ENCODE results near the gene ZSCAN22. TPM values are rescaled to one million over a fixed set of nuclear protein-coding genes. Genes with fewer than 3 reads are reported as not detected.

The ZSCAN22 gene
- total and polyA plus RNA-seq, 2 experiments from 2014 or later, result 0.86 to 2.9 TPM

- Mint-ChIP-seq H3K4me1 (peaks cover 14% of the 10 kb centered on the region), H3K9me3 (no peaks in the 10 kb centered on the region), H3K4me3 (peak within 1 kb of the TSS; percentile 84), H3K27me3 (ENCODE audit: insufficient read depth, low read depth, poor library complexity) (peaks cover 24% of the 10 kb centered on the region), H3K27ac (peak within 1 kb of the TSS; percentile 85), H3K36me3 (ENCODE audit: low read depth) (no peaks in the 10 kb centered on the region; the same call in 2 of the 3 replicates)
- peaks cover 13% of the 10 kb centered on the region; the same call in 1 of the 2 replicates for H3K4me1 ChIP-seq (ENCODE audit: insufficient read depth)
- H3K27me3 ChIP-seq (ENCODE audit: insufficient read depth), result no peaks in the 10 kb centered on the region
- DNase-seq (ENCODE audit: low spot score) (peak; percentile 100), ATAC-seq (peak; percentile 90)
- no peaks in the 10 kb centered on the region for H3K9me2 ChIP-seq (ENCODE audit: insufficient read depth)
- H3K36me3 ChIP-seq (ENCODE audit: insufficient read depth), result no peaks in the 10 kb centered on the region
- peaks cover 7% of the 10 kb centered on the region; the same call in 1 of the 2 replicates for H3F3A ChIP-seq (replicated peaks; ENCODE audit: low read depth)
- H3K79me2 ChIP-seq (replicated peaks; ENCODE audit: insufficient read depth), result no peaks in the 10 kb centered on the region
- no peak within 1 kb of the TSS for H3K27ac ChIP-seq (ENCODE audit: low read depth)
- peak within 1 kb of the TSS; percentile 88 for H3K4me3 ChIP-seq
- peak within 1 kb of the TSS; percentile 95 for H2AFZ ChIP-seq
- H4K20me1 ChIP-seq (replicated peaks; ENCODE audit: insufficient read depth), result no peaks in the 10 kb centered on the region
- peak; percentile 64; the same call in 1 of the 2 replicates for TF ChIP-seq POLR2AphosphoS5 (IDR thresholded peaks at IDR 0.05; ENCODE audit: low read depth)
- TF ChIP-seq, protein P1, sequence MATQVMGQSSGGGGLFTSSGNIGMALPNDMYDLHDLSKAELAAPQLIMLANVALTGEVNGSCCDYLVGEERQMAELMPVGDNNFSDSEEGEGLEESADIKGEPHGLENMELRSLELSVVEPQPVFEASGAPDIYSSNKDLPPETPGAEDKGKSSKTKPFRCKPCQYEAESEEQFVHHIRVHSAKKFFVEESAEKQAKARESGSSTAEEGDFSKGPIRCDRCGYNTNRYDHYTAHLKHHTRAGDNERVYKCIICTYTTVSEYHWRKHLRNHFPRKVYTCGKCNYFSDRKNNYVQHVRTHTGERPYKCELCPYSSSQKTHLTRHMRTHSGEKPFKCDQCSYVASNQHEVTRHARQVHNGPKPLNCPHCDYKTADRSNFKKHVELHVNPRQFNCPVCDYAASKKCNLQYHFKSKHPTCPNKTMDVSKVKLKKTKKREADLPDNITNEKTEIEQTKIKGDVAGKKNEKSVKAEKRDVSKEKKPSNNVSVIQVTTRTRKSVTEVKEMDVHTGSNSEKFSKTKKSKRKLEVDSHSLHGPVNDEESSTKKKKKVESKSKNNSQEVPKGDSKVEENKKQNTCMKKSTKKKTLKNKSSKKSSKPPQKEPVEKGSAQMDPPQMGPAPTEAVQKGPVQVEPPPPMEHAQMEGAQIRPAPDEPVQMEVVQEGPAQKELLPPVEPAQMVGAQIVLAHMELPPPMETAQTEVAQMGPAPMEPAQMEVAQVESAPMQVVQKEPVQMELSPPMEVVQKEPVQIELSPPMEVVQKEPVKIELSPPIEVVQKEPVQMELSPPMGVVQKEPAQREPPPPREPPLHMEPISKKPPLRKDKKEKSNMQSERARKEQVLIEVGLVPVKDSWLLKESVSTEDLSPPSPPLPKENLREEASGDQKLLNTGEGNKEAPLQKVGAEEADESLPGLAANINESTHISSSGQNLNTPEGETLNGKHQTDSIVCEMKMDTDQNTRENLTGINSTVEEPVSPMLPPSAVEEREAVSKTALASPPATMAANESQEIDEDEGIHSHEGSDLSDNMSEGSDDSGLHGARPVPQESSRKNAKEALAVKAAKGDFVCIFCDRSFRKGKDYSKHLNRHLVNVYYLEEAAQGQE (IDR thresholded peaks at IDR 0.05; ENCODE audit: unreplicated experiment), result no peak
- no peak for TF ChIP-seq EZH2 (IDR thresholded peaks at IDR 0.05; ENCODE audit: low read depth, unreplicated experiment)
- no peak for TF ChIP-seq ZNF114 (CRISPR knock-in tag; IDR thresholded peaks at IDR 0.05)
- TF ChIP-seq EZH2phosphoT487 (IDR thresholded peaks at IDR 0.05; ENCODE audit: unreplicated experiment), result no peak
- peak; percentile 90 for TF ChIP-seq CREB1 (CRISPR knock-in tag; IDR thresholded peaks at IDR 0.05; ENCODE audit: low read depth)
- no peak for TF ChIP-seq CTCF (conservative IDR thresholded peaks at IDR 0.05; ENCODE audit: low read depth in 2 of 2)
- TF ChIP-seq, protein P2, sequence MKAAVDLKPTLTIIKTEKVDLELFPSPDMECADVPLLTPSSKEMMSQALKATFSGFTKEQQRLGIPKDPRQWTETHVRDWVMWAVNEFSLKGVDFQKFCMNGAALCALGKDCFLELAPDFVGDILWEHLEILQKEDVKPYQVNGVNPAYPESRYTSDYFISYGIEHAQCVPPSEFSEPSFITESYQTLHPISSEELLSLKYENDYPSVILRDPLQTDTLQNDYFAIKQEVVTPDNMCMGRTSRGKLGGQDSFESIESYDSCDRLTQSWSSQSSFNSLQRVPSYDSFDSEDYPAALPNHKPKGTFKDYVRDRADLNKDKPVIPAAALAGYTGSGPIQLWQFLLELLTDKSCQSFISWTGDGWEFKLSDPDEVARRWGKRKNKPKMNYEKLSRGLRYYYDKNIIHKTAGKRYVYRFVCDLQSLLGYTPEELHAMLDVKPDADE (IDR thresholded peaks at IDR 0.05), result peak; percentile 91
- no peak for TF ChIP-seq JUNB (IDR thresholded peaks at IDR 0.05; ENCODE audit: unreplicated experiment)
- TF ChIP-seq, protein P3, sequence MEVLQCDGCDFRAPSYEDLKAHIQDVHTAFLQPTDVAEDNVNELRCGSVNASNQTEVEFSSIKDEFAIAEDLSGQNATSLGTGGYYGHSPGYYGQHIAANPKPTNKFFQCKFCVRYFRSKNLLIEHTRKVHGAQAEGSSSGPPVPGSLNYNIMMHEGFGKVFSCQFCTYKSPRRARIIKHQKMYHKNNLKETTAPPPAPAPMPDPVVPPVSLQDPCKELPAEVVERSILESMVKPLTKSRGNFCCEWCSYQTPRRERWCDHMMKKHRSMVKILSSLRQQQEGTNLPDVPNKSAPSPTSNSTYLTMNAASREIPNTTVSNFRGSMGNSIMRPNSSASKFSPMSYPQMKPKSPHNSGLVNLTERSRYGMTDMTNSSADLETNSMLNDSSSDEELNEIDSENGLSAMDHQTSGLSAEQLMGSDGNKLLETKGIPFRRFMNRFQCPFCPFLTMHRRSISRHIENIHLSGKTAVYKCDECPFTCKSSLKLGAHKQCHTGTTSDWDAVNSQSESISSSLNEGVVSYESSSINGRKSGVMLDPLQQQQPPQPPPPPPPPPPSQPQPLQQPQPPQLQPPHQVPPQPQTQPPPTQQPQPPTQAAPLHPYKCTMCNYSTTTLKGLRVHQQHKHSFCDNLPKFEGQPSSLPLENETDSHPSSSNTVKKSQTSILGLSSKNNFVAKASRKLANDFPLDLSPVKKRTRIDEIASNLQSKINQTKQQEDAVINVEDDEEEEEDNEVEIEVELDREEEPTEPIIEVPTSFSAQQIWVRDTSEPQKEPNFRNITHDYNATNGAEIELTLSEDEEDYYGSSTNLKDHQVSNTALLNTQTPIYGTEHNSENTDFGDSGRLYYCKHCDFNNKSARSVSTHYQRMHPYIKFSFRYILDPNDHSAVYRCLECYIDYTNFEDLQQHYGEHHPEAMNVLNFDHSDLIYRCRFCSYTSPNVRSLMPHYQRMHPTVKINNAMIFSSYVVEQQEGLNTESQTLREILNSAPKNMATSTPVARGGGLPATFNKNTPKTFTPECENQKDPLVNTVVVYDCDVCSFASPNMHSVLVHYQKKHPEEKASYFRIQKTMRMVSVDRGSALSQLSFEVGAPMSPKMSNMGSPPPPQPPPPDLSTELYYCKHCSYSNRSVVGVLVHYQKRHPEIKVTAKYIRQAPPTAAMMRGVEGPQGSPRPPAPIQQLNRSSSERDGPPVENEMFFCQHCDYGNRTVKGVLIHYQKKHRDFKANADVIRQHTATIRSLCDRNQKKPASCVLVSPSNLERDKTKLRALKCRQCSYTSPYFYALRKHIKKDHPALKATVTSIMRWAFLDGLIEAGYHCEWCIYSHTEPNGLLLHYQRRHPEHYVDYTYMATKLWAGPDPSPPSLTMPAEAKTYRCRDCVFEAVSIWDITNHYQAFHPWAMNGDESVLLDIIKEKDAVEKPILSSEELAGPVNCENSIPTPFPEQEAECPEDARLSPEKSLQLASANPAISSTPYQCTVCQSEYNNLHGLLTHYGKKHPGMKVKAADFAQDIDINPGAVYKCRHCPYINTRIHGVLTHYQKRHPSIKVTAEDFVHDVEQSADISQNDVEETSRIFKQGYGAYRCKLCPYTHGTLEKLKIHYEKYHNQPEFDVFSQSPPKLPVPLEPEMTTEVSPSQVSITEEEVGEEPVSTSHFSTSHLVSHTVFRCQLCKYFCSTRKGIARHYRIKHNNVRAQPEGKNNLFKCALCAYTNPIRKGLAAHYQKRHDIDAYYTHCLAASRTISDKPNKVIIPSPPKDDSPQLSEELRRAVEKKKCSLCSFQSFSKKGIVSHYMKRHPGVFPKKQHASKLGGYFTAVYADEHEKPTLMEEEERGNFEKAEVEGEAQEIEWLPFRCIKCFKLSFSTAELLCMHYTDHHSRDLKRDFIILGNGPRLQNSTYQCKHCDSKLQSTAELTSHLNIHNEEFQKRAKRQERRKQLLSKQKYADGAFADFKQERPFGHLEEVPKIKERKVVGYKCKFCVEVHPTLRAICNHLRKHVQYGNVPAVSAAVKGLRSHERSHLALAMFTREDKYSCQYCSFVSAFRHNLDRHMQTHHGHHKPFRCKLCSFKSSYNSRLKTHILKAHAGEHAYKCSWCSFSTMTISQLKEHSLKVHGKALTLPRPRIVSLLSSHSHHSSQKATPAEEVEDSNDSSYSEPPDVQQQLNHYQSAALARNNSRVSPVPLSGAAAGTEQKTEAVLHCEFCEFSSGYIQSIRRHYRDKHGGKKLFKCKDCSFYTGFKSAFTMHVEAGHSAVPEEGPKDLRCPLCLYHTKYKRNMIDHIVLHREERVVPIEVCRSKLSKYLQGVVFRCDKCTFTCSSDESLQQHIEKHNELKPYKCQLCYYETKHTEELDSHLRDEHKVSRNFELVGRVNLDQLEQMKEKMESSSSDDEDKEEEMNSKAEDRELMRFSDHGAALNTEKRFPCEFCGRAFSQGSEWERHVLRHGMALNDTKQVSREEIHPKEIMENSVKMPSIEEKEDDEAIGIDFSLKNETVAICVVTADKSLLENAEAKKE (CRISPR knock-in tag; IDR thresholded peaks at IDR 0.05), result no peak
- TF ChIP-seq ZNF331 (CRISPR knock-in tag; IDR thresholded peaks at IDR 0.05; ENCODE audit: low read depth), result no peak
- TF ChIP-seq STAT1 (IDR thresholded peaks at IDR 0.05; ENCODE audit: unreplicated experiment), result no peak
- no peak for TF ChIP-seq NANOG (IDR thresholded peaks at IDR 0.05; ENCODE audit: borderline replicate concordance)
- H3K4me2 ChIP-seq, result peak within 1 kb of the TSS; percentile 98
These were observed 54.1 kb downstream of the ZSCAN22 start, which contains the start of gene ZNF837 for GRCh38 chr19:58380662-58381459. TSS of gene ZNF837 (minus strand) at chr19:58381030. CDS start at chr19:58369332, 11,698 bp downstream.

Measured in GM23338 (cell line).